Trophoblast cell (in vitro differentiated cells and primary cell): ENCODE results near the gene TMBIM1.

Experiments used
- DNase-seq, 2 donors: peaks; one replicate each; pipeline ENCODE4 v3.0.0-alpha.2; 2016
- H2AFZ ChIP-seq: 2 replicates; pipeline ENCODE4 v1.6.1; 2013; ENCODE audit warnings: low read length, moderate library complexity, mild to moderate bottlenecking; ENCODE audit not compliant: insufficient read depth, poor library complexity
- H2AK5ac ChIP-seq: 2 replicates; pipeline ENCODE4 v1.6.1; 2013; ENCODE audit warnings: mild to moderate bottlenecking, low read length
- H2BK120ac ChIP-seq: 2 replicates; pipeline ENCODE4 v1.6.1; 2013; ENCODE audit warnings: low read length, mild to moderate bottlenecking, moderate library complexity; ENCODE audit not compliant: insufficient read depth, poor library complexity
- H2BK12ac ChIP-seq: 2 replicates; pipeline ENCODE4 v1.6.1; 2013; ENCODE audit warnings: mild to moderate bottlenecking, low read length, moderate library complexity
- H2BK5ac ChIP-seq: 2 replicates; pipeline ENCODE4 v1.6.1; 2013; ENCODE audit warnings: low read length, low read depth, moderate library complexity, mild to moderate bottlenecking; ENCODE audit not compliant: poor library complexity
- H3K14ac ChIP-seq: 2 replicates; pipeline ENCODE4 v1.6.1; 2013; ENCODE audit warnings: mild to moderate bottlenecking, low read length
- H3K18ac ChIP-seq: 2 replicates; pipeline ENCODE4 v1.6.1; 2013; ENCODE audit warnings: mild to moderate bottlenecking, low read length
- H3K23ac ChIP-seq: 2 replicates; pipeline ENCODE4 v1.6.1; 2013; ENCODE audit warnings: low read length
- H3K27ac ChIP-seq: 2 replicates; pipeline ENCODE4 v1.5.1; 2013; ENCODE audit warnings: low read depth, mild to moderate bottlenecking, inconsistent platforms, low read length, moderate library complexity
- H3K27me3 ChIP-seq: 2 replicates; pipeline ENCODE4 v1.6.1; 2013; ENCODE audit warnings: inconsistent platforms, mild to moderate bottlenecking, low read length, moderate library complexity; ENCODE audit not compliant: insufficient read depth
- H3K36me3 ChIP-seq, 2 experiments: 1 replicate in 1 of 2; 2 replicates in 1 of 2; pipeline ENCODE4 v1.6.1; 2013; ENCODE audit warnings: low read length in 2 of 2, mild to moderate bottlenecking in 2 of 2, moderate library complexity in 1 of 2; ENCODE audit not compliant: insufficient read depth in 2 of 2, control insufficient read depth in 1 of 2
- H3K4ac ChIP-seq: 2 replicates; pipeline ENCODE4 v1.6.1; 2013; ENCODE audit warnings: low read depth, mild to moderate bottlenecking, low read length, moderate library complexity
- H3K4me1 ChIP-seq, 2 experiments: 1 replicate in 1 of 2; 2 replicates in 1 of 2; pipeline ENCODE4 v1.6.1; 2013; ENCODE audit warnings: low read length in 2 of 2, mild to moderate bottlenecking in 2 of 2, moderate library complexity in 1 of 2; ENCODE audit not compliant: insufficient read depth in 2 of 2, control insufficient read depth in 1 of 2
- H3K4me2 ChIP-seq: 2 replicates; pipeline ENCODE4 v1.6.1; 2013; ENCODE audit warnings: inconsistent platforms, mild to moderate bottlenecking, low read length, moderate library complexity
- H3K4me3 ChIP-seq: 2 replicates; pipeline ENCODE4 v1.5.1; 2013; ENCODE audit warnings: mild to moderate bottlenecking, low read depth, low read length, inconsistent platforms
- H3K79me1 ChIP-seq: one replicate; pipeline ENCODE4 v1.6.1; 2013; ENCODE audit warnings: low read length
- H3K79me2 ChIP-seq: 2 replicates; pipeline ENCODE4 v1.6.1; 2013; ENCODE audit warnings: low read length, mild to moderate bottlenecking; ENCODE audit not compliant: control insufficient read depth, insufficient read depth, poor library complexity
- H3K9ac ChIP-seq: 2 replicates; pipeline ENCODE4 v1.6.1; 2013; ENCODE audit warnings: mild to moderate bottlenecking, low read length
- H3K9me3 ChIP-seq: 2 replicates; pipeline ENCODE4 v1.6.1; 2013; ENCODE audit warnings: low read depth, mild to moderate bottlenecking, control low read depth, inconsistent platforms, low read length; ENCODE audit not compliant: insufficient read depth
- H4K12ac ChIP-seq: 2 replicates; pipeline ENCODE4 v1.6.1; 2013; ENCODE audit warnings: low read depth, mild to moderate bottlenecking, low read length, moderate library complexity
- H4K8ac ChIP-seq: 2 replicates; pipeline ENCODE4 v1.6.1; 2013; ENCODE audit warnings: low read depth, mild to moderate bottlenecking, low read length, moderate library complexity
- H4K91ac ChIP-seq: one replicate; pipeline ENCODE4 v1.6.1; 2013; ENCODE audit warnings: low read depth, mild to moderate bottlenecking, low read length, moderate library complexity
- WGBS: extraction: QIAGEN DNeasy Blood & Tissue Kit; methylation state at CpG from one replicate; pipeline ENCODE4 v1.1.7; 2013; ENCODE audit warnings: missing lambda C conversion rate; ENCODE audit not compliant: insufficient read length, insufficient coverage; ENCODE audit errors: extremely low coverage; 5-methylcytosine and 5-hydroxymethylcytosine counted together

Gene TMBIM1

GRCh38 chr2:218277921-218278320 lies 14.4 kb downstream of the TMBIM1 start:
- Histone ChIP-seq H3K4me3 (no peak overlapping the region), H2BK12ac (no peak overlapping the region), H3K79me2 (peaks cover 9% of the 10 kb centered on the region), H3K9ac (no peak overlapping the region), H4K8ac (no peak overlapping the region), H3K4me1 (peaks cover 13 to 18% of the 10 kb centered on the region in 2 experiments), H3K23ac (no peak overlapping the region), H3K9me3 (peaks cover 3% of the 10 kb centered on the region), H2BK5ac (no peak overlapping the region), H4K91ac (no peak overlapping the region), H3K4ac (no peak overlapping the region), H3K36me3 (peaks cover 76 to 78% of the 10 kb centered on the region in 2 experiments), H3K14ac (no peak overlapping the region), H3K4me2 (no peak overlapping the region), H3K27ac (no peak overlapping the region), H3K18ac (no peak overlapping the region), H2AK5ac (no peak overlapping the region), H4K12ac (no peak overlapping the region), H3K79me1 (peaks cover 13% of the 10 kb centered on the region), H2BK120ac (no peak overlapping the region), H3K27me3 (no peaks in the 10 kb centered on the region), H2AFZ (no peak overlapping the region)
- WGBS = no CpG with 5 or more reads among the region's 7 CpGs
- DNase-seq = no peak

GRCh38 chr2:218276986-218277755 lies 15.1 kb downstream of the TMBIM1 start:
- H3K23ac ChIP-seq = no peak overlapping the region
- no peak overlapping the region for H3K9ac ChIP-seq
- no peak overlapping the region for H3K18ac ChIP-seq
- H2AK5ac ChIP-seq = no peak overlapping the region
- H3K14ac ChIP-seq = no peak overlapping the region
- no peak overlapping the region for H3K4ac ChIP-seq
- H3K9me3 ChIP-seq = peaks cover 3% of the 10 kb centered on the region
- no peak overlapping the region for H2BK120ac ChIP-seq
- H3K4me2 ChIP-seq = no peak overlapping the region
- H3K4me3 ChIP-seq = no peak overlapping the region
- H3K79me1 ChIP-seq = peaks cover 8% of the 10 kb centered on the region
- H2BK12ac ChIP-seq = no peak overlapping the region
- H4K8ac ChIP-seq = no peak overlapping the region
- H3K4me1 ChIP-seq = peaks cover 8 to 14% of the 10 kb centered on the region in 2 experiments
- no peak overlapping the region for H2AFZ ChIP-seq
- no peak for DNase-seq
- H4K91ac ChIP-seq = no peak overlapping the region
- WGBS = no CpG with 5 or more reads among the region's 12 CpGs
- no peaks in the 10 kb centered on the region for H3K27me3 ChIP-seq
- no peak overlapping the region for H4K12ac ChIP-seq
- H3K79me2 ChIP-seq = peaks cover 5% of the 10 kb centered on the region
- H3K27ac ChIP-seq = no peak overlapping the region
- no peak overlapping the region for H2BK5ac ChIP-seq
- peaks cover 76 to 79% of the 10 kb centered on the region in 2 experiments for H3K36me3 ChIP-seq

- H3K9me3 ChIP-seq = peaks cover 3% of the 10 kb centered on the region
- H2AK5ac ChIP-seq = no peak overlapping the region
- H3K4me1 ChIP-seq = peaks cover 5 to 11% of the 10 kb centered on the region in 2 experiments
- no peak overlapping the region for H3K18ac ChIP-seq
- H4K8ac ChIP-seq = no peak overlapping the region
- no peak overlapping the region for H3K23ac ChIP-seq
- H2BK120ac ChIP-seq = no peak overlapping the region
- no peak overlapping the region for H4K12ac ChIP-seq
- no peak overlapping the region for H3K4ac ChIP-seq
- no peak overlapping the region for H4K91ac ChIP-seq
- H3K79me1 ChIP-seq = peaks cover 1% of the 10 kb centered on the region
- H3K4me2 ChIP-seq = no peak overlapping the region
- peaks cover under 1% of the 10 kb centered on the region for H3K79me2 ChIP-seq
- no peak overlapping the region for H3K4me3 ChIP-seq
- no CpG with 5 or more reads among the region's 9 CpGs for WGBS
- no peak overlapping the region for H2AFZ ChIP-seq
- H2BK5ac ChIP-seq = no peak overlapping the region
- no peaks in the 10 kb centered on the region for H3K27me3 ChIP-seq
- no peak overlapping the region for H3K14ac ChIP-seq
- H2BK12ac ChIP-seq = no peak overlapping the region
- H3K9ac ChIP-seq = no peak overlapping the region
- DNase-seq = no peak
- peaks cover 66 to 71% of the 10 kb centered on the region in 2 experiments for H3K36me3 ChIP-seq
- no peak overlapping the region for H3K27ac ChIP-seq
These were observed 16.8 kb downstream of the TMBIM1 start for GRCh38 chr2:218275371-218276072.

- peaks cover 5 to 8% of the 10 kb centered on the region in 2 experiments for H3K4me1 ChIP-seq
- H3K36me3 ChIP-seq = peaks cover 56 to 62% of the 10 kb centered on the region in 2 experiments
- H3K4me3 ChIP-seq = no peak overlapping the region
- no peak overlapping the region for H3K27ac ChIP-seq
- no peak overlapping the region for H3K4ac ChIP-seq
- peaks cover 4% of the 10 kb centered on the region for H3K79me2 ChIP-seq
- H3K9ac ChIP-seq = no peak overlapping the region
- H3K9me3 ChIP-seq = no peaks in the 10 kb centered on the region
- no peak overlapping the region for H3K4me2 ChIP-seq
- H2AK5ac ChIP-seq = no peak overlapping the region
- no peak for DNase-seq
- no peak overlapping the region for H2AFZ ChIP-seq
- no peak overlapping the region for H3K23ac ChIP-seq
- no peak overlapping the region for H2BK5ac ChIP-seq
- no peak overlapping the region for H3K14ac ChIP-seq
- H3K18ac ChIP-seq = no peak overlapping the region
- H4K12ac ChIP-seq = no peak overlapping the region
- H3K27me3 ChIP-seq = no peaks in the 10 kb centered on the region
- no peak overlapping the region for H4K91ac ChIP-seq
- H2BK120ac ChIP-seq = no peak overlapping the region
- H4K8ac ChIP-seq = no peak overlapping the region
- H2BK12ac ChIP-seq = no peak overlapping the region
- WGBS = no CpG with 5 or more reads among the region's 4 CpGs
- peaks cover 6% of the 10 kb centered on the region for H3K79me1 ChIP-seq
These were observed 17.7 kb downstream of the TMBIM1 start for GRCh38 chr2:218274586-218274985.
